Measurements from ENCODE around the gene CHRFAM7A.
"Not testable (repeated sequence)": the region's sequence is repeated elsewhere in the genome, so short reads cannot be mapped to it uniquely, and the experiment has no call there.

- not testable (repeated sequence) for TF ChIP-seq POLR2A (IDR thresholded peaks at IDR 0.05; ENCODE audit: low read length); GATA1 (IDR thresholded peaks at IDR 0.05; ENCODE audit: low read depth, low read length)
Observed at GRCh38 chr15:30315704-30316103, 77.6 kb downstream of the CHRFAM7A start.
